ENCODE measurements around the gene KRT80.

DNA sequence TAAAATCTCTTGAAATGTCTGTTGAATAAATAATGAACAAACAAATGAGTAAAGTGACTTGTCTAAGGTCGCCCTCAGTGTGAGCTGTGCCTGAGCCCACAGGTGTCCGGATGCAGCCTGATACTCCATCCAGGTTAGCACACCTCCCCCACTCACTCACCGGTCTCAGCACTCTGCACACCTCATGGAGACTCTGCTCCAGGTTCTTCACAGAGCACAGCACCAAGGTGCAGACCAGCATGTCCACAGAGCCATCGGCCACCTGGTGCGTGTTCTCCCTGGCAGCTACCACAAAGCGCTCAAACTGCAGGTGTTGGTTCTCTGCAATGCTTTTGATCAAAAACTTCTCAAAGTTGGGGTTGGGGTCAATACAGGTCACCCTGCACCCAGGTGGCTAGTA is 37.1 kb upstream of the KRT80 start:
- TF ChIP-seq, protein P1, sequence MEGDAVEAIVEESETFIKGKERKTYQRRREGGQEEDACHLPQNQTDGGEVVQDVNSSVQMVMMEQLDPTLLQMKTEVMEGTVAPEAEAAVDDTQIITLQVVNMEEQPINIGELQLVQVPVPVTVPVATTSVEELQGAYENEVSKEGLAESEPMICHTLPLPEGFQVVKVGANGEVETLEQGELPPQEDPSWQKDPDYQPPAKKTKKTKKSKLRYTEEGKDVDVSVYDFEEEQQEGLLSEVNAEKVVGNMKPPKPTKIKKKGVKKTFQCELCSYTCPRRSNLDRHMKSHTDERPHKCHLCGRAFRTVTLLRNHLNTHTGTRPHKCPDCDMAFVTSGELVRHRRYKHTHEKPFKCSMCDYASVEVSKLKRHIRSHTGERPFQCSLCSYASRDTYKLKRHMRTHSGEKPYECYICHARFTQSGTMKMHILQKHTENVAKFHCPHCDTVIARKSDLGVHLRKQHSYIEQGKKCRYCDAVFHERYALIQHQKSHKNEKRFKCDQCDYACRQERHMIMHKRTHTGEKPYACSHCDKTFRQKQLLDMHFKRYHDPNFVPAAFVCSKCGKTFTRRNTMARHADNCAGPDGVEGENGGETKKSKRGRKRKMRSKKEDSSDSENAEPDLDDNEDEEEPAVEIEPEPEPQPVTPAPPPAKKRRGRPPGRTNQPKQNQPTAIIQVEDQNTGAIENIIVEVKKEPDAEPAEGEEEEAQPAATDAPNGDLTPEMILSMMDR (IDR thresholded peaks at IDR 0.05 in 2 of 3, conservative IDR thresholded peaks at IDR 0.05 in 1 of 3; ENCODE audit: borderline replicate concordance in 1 of 3, insufficient read depth in 1 of 3, low read depth in 2 of 3, low read length in 2 of 3), result no peak
- TF ChIP-seq EZH2 (IDR thresholded peaks at IDR 0.05) (no peak), EZH2phosphoT487 (IDR thresholded peaks at IDR 0.05; ENCODE audit: borderline replicate concordance) (no peak), POLR2AphosphoS5 (IDR thresholded peaks at IDR 0.05; ENCODE audit: low read depth, low read length) (no peak), YY1 (IDR thresholded peaks at IDR 0.05; ENCODE audit: extremely low read depth, insufficient replicate concordance, low read depth, low read length) (no peak), POLR2A (IDR thresholded peaks at IDR 0.05; ENCODE audit: borderline replicate concordance, extremely low read depth, insufficient read depth, insufficient read length) (no peak), SIN3A (IDR thresholded peaks at IDR 0.05; ENCODE audit: low read depth) (no peak), SRF (IDR thresholded peaks at IDR 0.05; ENCODE audit: low read depth) (no peak), ATF3 (IDR thresholded peaks at IDR 0.05) (no peak), FOSL1 (IDR thresholded peaks at IDR 0.05; ENCODE audit: low read depth) (no peak), JUND (IDR thresholded peaks at IDR 0.05) (no peak), RAD21 (IDR thresholded peaks at IDR 0.05; ENCODE audit: low read depth) (no peak), ZNF274 (IDR thresholded peaks at IDR 0.05; ENCODE audit: low read depth, low read length) (no peak)
